AG09319 (cell line): Measurements from ENCODE around the gene DCHS1.

Experiments used
- DNase-seq: peaks from one replicate; pipeline ENCODE4 v3.0.0-alpha.2; 2010; ENCODE audit warnings: low read depth; ENCODE audit errors: extremely low read depth
- CTCF ChIP-seq: IDR thresholded peaks from 2 replicates; pipeline ENCODE4 v1.5.1; 2011; ENCODE audit warnings: low read depth, mild to moderate bottlenecking, inconsistent platforms, low read length, moderate library complexity

Gene DCHS1

DNA sequence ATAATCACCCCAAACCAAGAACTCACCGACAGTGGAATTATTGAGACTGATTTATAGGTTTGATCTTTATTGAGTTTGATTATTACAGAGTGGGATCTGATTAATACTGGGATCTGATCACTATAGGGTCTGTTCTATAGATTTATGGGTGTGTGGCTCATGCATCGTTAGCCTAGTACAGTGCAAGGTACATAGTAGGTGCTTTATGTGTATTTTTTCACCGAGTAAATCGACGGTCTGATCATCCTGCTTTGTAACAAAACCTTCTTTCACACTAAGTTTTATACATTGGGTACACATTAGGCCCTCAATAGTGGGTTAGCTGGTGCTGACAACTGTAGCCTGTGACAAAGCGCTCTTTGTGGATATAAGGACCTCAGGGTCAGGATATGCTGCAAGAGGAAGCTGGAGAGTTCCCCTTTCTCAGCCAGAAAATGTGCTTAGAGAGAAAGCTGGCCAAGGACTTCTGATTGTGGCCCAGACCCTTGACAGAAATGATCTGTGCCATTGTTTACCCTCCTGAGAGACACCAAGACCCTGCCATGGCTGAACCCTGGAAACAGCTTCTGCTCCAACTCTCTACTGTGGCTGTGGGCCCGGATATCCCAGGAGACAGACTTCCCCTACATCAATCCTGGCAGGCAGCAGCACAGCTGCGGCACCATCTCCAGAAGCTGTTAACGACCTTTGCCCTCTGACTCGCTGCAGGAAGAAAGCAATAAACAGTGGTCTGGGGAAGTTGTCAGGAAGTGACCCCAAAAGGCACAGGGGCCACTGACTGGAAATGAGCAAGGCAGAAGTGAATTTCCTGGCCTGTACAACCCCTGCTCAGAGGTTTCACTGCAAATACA lies 20.3 kb downstream of the DCHS1 start:
- TF ChIP-seq CTCF: no peak
- no peak for DNase-seq

DNA sequence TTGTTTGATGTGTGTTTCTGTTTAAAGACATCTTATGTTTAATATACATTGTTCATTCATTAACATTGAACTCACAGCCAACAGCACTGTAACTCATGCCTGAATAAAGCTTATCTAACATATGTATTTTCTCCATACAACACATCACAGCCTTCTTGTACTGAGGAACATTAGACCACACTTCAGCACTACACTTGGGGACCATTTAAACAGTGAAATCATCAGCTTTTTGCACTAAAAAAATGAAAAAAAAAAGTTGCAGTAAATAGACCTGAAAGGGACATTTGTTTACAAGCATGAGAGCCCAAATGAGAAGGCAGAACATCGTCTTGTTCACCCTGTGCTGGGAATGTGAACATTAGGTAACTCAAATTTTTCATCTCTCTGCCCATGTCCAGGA lies 21.1 kb downstream of the DCHS1 start:
- DNase-seq: no peak

DNA sequence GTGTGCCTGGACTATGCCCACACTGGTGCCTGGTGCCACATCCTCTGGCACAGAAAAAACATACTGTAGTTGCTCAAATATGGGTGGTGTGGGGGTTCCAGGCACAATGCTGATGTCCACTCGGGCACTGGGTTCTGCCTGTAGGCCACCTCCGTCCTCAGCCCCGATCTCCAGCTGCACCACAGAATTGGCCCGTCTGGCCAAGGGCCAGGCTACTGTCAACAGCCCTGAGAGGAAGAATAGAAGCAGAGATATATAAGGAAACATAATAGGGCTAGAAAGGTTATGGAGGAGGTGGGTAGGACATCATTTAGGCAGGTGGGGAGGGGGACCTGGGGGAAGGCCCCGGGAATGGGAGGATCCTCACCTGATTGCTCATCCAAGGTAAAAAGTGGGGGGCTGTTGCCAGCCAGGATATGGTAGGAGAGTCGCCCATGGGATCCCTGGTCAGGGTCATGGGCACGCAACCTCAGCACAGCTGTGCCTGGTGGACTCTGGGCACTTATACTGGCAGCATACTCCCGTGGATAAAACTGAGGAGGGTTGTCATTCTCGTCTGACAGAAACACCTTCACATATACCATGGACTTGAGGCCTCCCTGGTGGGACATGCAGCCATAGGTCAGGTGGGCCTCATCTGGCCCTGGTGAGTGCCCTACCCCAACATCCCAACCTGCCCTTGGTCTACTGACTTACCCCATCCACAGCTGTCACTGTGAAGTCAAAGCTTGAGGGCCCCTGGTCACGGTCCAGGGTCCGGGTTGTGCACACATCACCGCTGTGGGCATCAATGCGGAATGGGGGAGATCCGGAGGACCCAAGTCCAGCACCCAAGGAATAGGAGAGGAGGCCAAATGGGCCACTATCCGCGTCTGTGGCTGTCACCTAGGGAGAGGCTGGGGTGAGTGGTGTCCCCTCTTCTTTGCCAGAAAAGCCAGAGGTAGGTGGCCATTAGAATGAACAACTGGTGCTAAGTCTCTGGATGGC lies 21.9 kb downstream of the DCHS1 start:
- TF ChIP-seq CTCF: no peak
- no peak for DNase-seq

More for the DNA sequence above, 21.1 kb downstream of the DCHS1 start:
- TF ChIP-seq CTCF: no peak

- DNase-seq: no peak
- TF ChIP-seq CTCF: no peak
These were observed 23.2 kb downstream of the DCHS1 start for GRCh38 chr11:6632116-6633073.

DNA sequence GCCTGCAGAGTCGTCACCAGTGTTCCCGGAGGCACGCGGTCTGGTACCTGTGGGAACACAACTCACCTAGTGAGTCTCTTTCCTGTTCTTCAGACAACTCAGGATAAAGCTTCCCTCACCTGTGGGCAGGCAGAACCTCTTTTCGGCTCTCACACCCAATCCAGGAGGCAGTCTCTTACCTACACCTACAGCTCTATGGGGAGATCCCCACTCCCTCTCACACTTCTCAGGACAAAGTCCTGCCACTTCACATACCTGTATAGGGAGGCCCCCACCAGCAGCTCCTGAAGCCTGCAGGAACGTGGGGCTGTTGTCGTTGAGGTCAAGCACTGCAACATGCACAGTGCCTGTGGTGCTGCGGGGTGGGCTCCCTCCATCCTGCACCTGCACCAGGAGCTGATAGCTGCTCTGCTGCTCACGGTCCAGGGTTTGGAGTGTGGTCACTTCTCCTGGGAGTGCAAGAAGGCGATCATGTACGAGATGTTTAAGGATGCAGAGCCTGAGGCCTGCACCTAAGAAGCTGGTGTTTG lies 24.2 kb downstream of the DCHS1 start:
- no peak for DNase-seq
- no peak for TF ChIP-seq CTCF

GRCh38 chr11:6630632-6631291 lies 24.8 kb downstream of the DCHS1 start:
- DNase-seq: no peak
- TF ChIP-seq CTCF: no peak
